NB4 (cell line): ENCODE results near the gene TULP4.

Source experiments
- CTCF ChIP-seq: IDR thresholded peaks from one replicate; pipeline ENCODE4 v1.5.1; 2012; ENCODE audit warnings: low read depth, low read length
- MAX ChIP-seq: IDR thresholded peaks from 2 replicates; pipeline ENCODE4 v1.6.1; 2011; ENCODE audit warnings: low read depth, low read length
- POLR2A ChIP-seq: IDR thresholded peaks from 2 replicates; pipeline ENCODE4 v1.6.1; 2011; ENCODE audit warnings: mild to moderate bottlenecking; ENCODE audit not compliant: insufficient read length; ENCODE audit errors: extremely low read depth

- TF ChIP-seq POLR2A = no peak
- no peak for TF ChIP-seq CTCF
- no peak for TF ChIP-seq MAX
Observed at GRCh38 chr6:158539881-158540280, 227.6 kb downstream of the TULP4 start.
